IPS DF 19.7 (cell line): ENCODE measurements around the gene BTNL9.
"Not testable (repeated sequence)": the region's sequence is repeated elsewhere in the genome, so short reads cannot be mapped to it uniquely, and the experiment has no call there.

ENCODE experiments used
- DNase-seq: peaks from one replicate; pipeline ENCODE4 v3.0.0-alpha.2; 2013; ENCODE audit warnings: low read depth, low spot score

The BTNL9 gene

GRCh38 chr5:181039931-181040630 lies at the start of gene BTNL9:
Gene BTNL9, plus strand, starts transcription at chr5:181040266. Its CDS starts 5,224 bp downstream, at chr5:181045490.
- DNase-seq: no peak

GRCh38 chr5:180990882-180991242 lies 49.2 kb upstream of the BTNL9 start:
- no peak for DNase-seq

- no peak for DNase-seq
These were observed 38.1 kb upstream of the BTNL9 start for GRCh38 chr5:181001947-181002346.

- no peak for DNase-seq
These were observed 34.3 kb upstream of the BTNL9 start for GRCh38 chr5:181005791-181006190.

GRCh38 chr5:181008136-181008535 lies 31.9 kb upstream of the BTNL9 start:
- DNase-seq: no peak

- not testable (repeated sequence) for DNase-seq
These were observed 30.0 kb upstream of the BTNL9 start for GRCh38 chr5:181010018-181010417.

GRCh38 chr5:181014654-181015053 lies 25.4 kb upstream of the BTNL9 start:
- DNase-seq: not testable (repeated sequence)

- DNase-seq: not testable (repeated sequence)
These were observed 22.6 kb upstream of the BTNL9 start for GRCh38 chr5:181017448-181017847.

- DNase-seq: no peak
These were observed 19.4 kb upstream of the BTNL9 start for GRCh38 chr5:181020688-181021087.

- DNase-seq: no peak
These were observed 15.6 kb upstream of the BTNL9 start for GRCh38 chr5:181024245-181025064.

- DNase-seq: no peak
These were observed 12.5 kb upstream of the BTNL9 start for GRCh38 chr5:181027452-181028031.

GRCh38 chr5:181028032-181028819 lies 11.8 kb upstream of the BTNL9 start:
- peak; percentile 80 for DNase-seq

GRCh38 chr5:181031716-181032115 lies 8.3 kb upstream of the BTNL9 start:
- DNase-seq: no peak

- no peak for DNase-seq
These were observed 3.9 kb upstream of the BTNL9 start for GRCh38 chr5:181035991-181036815.

- DNase-seq: no peak
These were observed 3.2 kb upstream of the BTNL9 start for GRCh38 chr5:181036816-181037364.

- peak; percentile 35 for DNase-seq
These were observed 2.7 kb upstream of the BTNL9 start for GRCh38 chr5:181037365-181037861.

GRCh38 chr5:181039471-181039870 lies 595 bp upstream of the BTNL9 start:
- no peak for DNase-seq

GRCh38 chr5:181040631-181040945 lies 522 bp downstream of the BTNL9 start:
- no peak for DNase-seq

- DNase-seq: no peak
These were observed 977 bp downstream of the BTNL9 start for GRCh38 chr5:181041043-181041442.

GRCh38 chr5:181042036-181042713 lies 2.1 kb downstream of the BTNL9 start:
- no peak for DNase-seq
